ENCODE data around the gene GPR75. TPM values are rescaled to one million over a fixed set of nuclear protein-coding genes. Genes with fewer than 3 reads are reported as not detected.
A peak's percentile ranks its signal among the peaks of the same experiment; 100 is the strongest.

Gene GPR75
- total RNA-seq, 2 donors from 2014 or later, result 1.3 to 2.5 TPM

GRCh38 chr2:53811601-53812000 lies 48.2 kb downstream of the GPR75 start:
- no peak for DNase-seq (ENCODE audit: low spot score)
- H3K27me3 ChIP-seq, result no peaks in the 10 kb centered on the region
- peaks cover 0 to 15% of the 10 kb centered on the region in 2 donors for H3K4me1 ChIP-seq
- H3K27ac ChIP-seq, result peak overlapping the region in 1 of 2 donors; percentile 57
- H3K4me3 ChIP-seq, result no peak overlapping the region
- H3K36me3 ChIP-seq, result peaks cover 68% of the 10 kb centered on the region
- no peaks in the 10 kb centered on the region for H3K9me3 ChIP-seq
- TF ChIP-seq CTCF (IDR thresholded peaks at IDR 0.05), result no peak

Small RNAs within 50 kb of the gene (microRNA-seq; reads per million reads assigned to microRNA genes)
- gene MIR3682 (ENCODE audit: borderline number of aligned reads in 2 of 2, borderline replicate concordance in 1 of 2), result 0 reads per million in 2 donors

Other genes with a start within 250 kb of the GPR75 start
- 1 to 10 TPM; 3.3 to 4.3 TPM for gene CHAC2, start 92.2 kb downstream of the GPR75 start, total RNA-seq
- 10 to 100 TPM in 1 of 2 donors, 1 to 10 TPM in 1; 9.2 to 11.4 TPM for gene ASB3, start 73.0 kb downstream of the GPR75 start, total RNA-seq
- 10 to 100 TPM; 41.2 to 55.7 TPM for gene ERLEC1, start 72.9 kb downstream of the GPR75 start, total RNA-seq
- gene PSME4, start 111.0 kb upstream of the GPR75 start, total RNA-seq, result 10 to 100 TPM; 44.3 to 61.4 TPM

Measured in right atrium auricular region (tissue), 2 donors.